K562 (cell line): ENCODE measurements around the gene WDR45. TPM values are rescaled to one million over a fixed set of nuclear protein-coding genes. Genes with fewer than 3 reads are reported as not detected.

Experiments
- ARID3B ChIP-seq: fragments of 250-450 bp; sonication (Bioruptor Pico); IDR thresholded peaks from 2 replicates; pipeline ENCODE4 v1.4.0; 2020; ENCODE audit warnings: borderline replicate concordance
- C11orf30 ChIP-seq: fragments of 450-650 bp; IDR thresholded peaks from 2 replicates; pipeline ENCODE4 v1.6.1; 2016; ENCODE audit warnings: low read depth, mild to moderate bottlenecking
- E2F8 ChIP-seq: fragments of 450-650 bp; IDR thresholded peaks from 2 replicates; pipeline ENCODE4 v1.7.1; 2018; ENCODE audit warnings: mild to moderate bottlenecking, low read depth; ENCODE audit not compliant: partially characterized antibody
- HSF4 ChIP-seq: fragments of 250-450 bp; sonication (Bioruptor Pico); IDR thresholded peaks from 2 replicates; pipeline ENCODE4 v2.1.2; 2022; ENCODE audit warnings: mild to moderate bottlenecking, moderate library complexity, borderline replicate concordance
- IRF1 ChIP-seq: sonication (generic); formaldehyde crosslinking; IDR thresholded peaks from 2 replicates; pipeline ENCODE4 v1.8.0; 2022; ENCODE audit warnings: missing genetic modification reagents, mild to moderate bottlenecking, borderline replicate concordance
- JUND ChIP-seq, 2 experiments: IDR thresholded peaks; 2 replicates in 1 of 2; 3 replicates in 1 of 2; pipeline ENCODE4 v1.6.1; 2011; ENCODE audit warnings: borderline replicate concordance in 2 of 2, low read depth in 2 of 2, low read length in 2 of 2, improper control_type of control experiment in 1 of 2, missing biosample characterization in 1 of 2, missing genetic modification characterization in 1 of 2, missing genetic modification reagents in 1 of 2
- NR2C1 ChIP-seq, 2 experiments: fragments of 450-650 bp; IDR thresholded peaks; 2 replicates each; pipeline ENCODE4 v1.6.1; 2017; ENCODE audit warnings: mild to moderate bottlenecking in 2 of 2, antibody characterized with exemption in 1 of 2, inconsistent platforms in 1 of 2, missing compliant biosample characterization in 1 of 2, missing genetic modification characterization in 1 of 2
- NR2C2 ChIP-seq, 2 experiments: fragments of 200-800 bp in 1 of 2; sonication (Bioruptor generic) in 1 of 2; sonication (generic) in 1 of 2; formaldehyde crosslinking in 1 of 2; IDR thresholded peaks; 2 replicates each; pipeline versions ENCODE4 v1.6.1 to v1.8.0; 2016 to 2022; ENCODE audit warnings: mild to moderate bottlenecking in 1 of 2, missing compliant biosample characterization in 1 of 2, missing genetic modification characterization in 1 of 2, missing genetic modification reagents in 1 of 2
- PTTG1 ChIP-seq: fragments of 450-650 bp; IDR thresholded peaks from 2 replicates; pipeline ENCODE4 v1.6.1; 2016; ENCODE audit warnings: low read depth, mild to moderate bottlenecking, missing genetic modification characterization, missing compliant biosample characterization
- RHOXF2B ChIP-seq: fragments of 250-450 bp; sonication (Bioruptor Pico); conservative IDR thresholded peaks from 2 replicates; pipeline ENCODE4 v1.5.1; 2021
- SMAD2 ChIP-seq: fragments of 150-350 bp; IDR thresholded peaks from 2 replicates; pipeline ENCODE4 v1.6.1; 2014; ENCODE audit warnings: low read depth, mild to moderate bottlenecking, low read length
- TBP ChIP-seq: optimal IDR thresholded peaks from 2 replicates; pipeline ENCODE3; 2011; ENCODE audit warnings: low read depth, low read length, improper control_type of control experiment
- ZNF232 ChIP-seq: sonication (generic); formaldehyde crosslinking; IDR thresholded peaks from 2 replicates; pipeline ENCODE4 v1.8.0; 2022; ENCODE audit warnings: mild to moderate bottlenecking, missing genetic modification reagents
- ZNF280A ChIP-seq: fragments of 450-650 bp; IDR thresholded peaks from 2 replicates; pipeline ENCODE4 v1.6.1; 2018; ENCODE audit warnings: mild to moderate bottlenecking, low read depth; ENCODE audit not compliant: partially characterized antibody
- ZNF384 ChIP-seq: IDR thresholded peaks from 2 replicates; pipeline ENCODE4 v1.6.1; 2012; ENCODE audit warnings: low read depth, low read length, improper control_type of control experiment
- ZNF41 ChIP-seq: fragments of 250-450 bp; sonication (Bioruptor Pico); conservative IDR thresholded peaks from 2 replicates; pipeline ENCODE4 v1.4.0; 2020; ENCODE audit warnings: mild to moderate bottlenecking
- ZNF696 ChIP-seq: fragments of 250-450 bp; sonication (Bioruptor Pico); conservative IDR thresholded peaks from 2 replicates; pipeline ENCODE4 v1.4.0; 2020; ENCODE audit warnings: mild to moderate bottlenecking, moderate library complexity
- ZNF766 ChIP-seq: fragments of 200-800 bp; sonication (Bioruptor generic); conservative IDR thresholded peaks from 2 replicates; pipeline ENCODE4 v1.6.1; 2016; ENCODE audit warnings: missing genetic modification characterization, missing compliant biosample characterization
- polyA plus RNA-seq, 8 experiments: library from polyadenylated mRNA; depleted of rRNA in 4 of 8; stranded (reverse) in 5 of 8; unstranded in 3 of 8; fragments of >200 nt; fragmentation: Nextera tagmentation in 2 of 8; fragmentation: Illumina TruSeq in 1 of 8; extraction: Ambion mirVana in 2 of 8; extraction: Trizol in 1 of 8; gene quantifications; 2 replicates each; pipeline versions ENCODE4 v1.2.1 to v1.2.3, GENCODE V29; 2011 to 2014; ENCODE audit warnings: inconsistent platforms in 1 of 8, missing spikeins in 1 of 8
- total RNA-seq, 7 experiments: library from RNA; depleted of rRNA in 6 of 7; stranded (reverse); fragments of >200 nt in 6 of 7; fragmentation: Illumina TruSeq in 2 of 7; extraction: Trizol in 2 of 7; gene quantifications; 2 replicates each; pipeline versions ENCODE4 v1.2.1 to v1.2.3, GENCODE V29; 2011 to 2021; ENCODE audit warnings: low replicate concordance in 1 of 7

The WDR45 gene
- total and polyA plus RNA-seq, 9 of the 15 experiments (the other 6 are each of a cell fraction or from before 2014, with no cell fraction given), result 19.4 to 136 (median 59.7) TPM

- TF ChIP-seq E2F8 (peak; percentile 78), ZNF280A (peak; percentile 11), JUND (IDR thresholded peaks at IDR 0.05; ENCODE audit: borderline replicate concordance, low read depth, low read length) (peak; percentile 99), JUND (tag; IDR thresholded peaks at IDR 0.05; ENCODE audit: borderline replicate concordance, low read depth, low read length) (peak; percentile 96; the same call in 2 of the 3 replicates), ZNF766 (CRISPR knock-in tag) (no peak), NR2C2 (CRISPR knock-in tag; IDR thresholded peaks at IDR 0.05) (no peak), NR2C2 (tag; IDR thresholded peaks at IDR 0.05) (peak; percentile 73), NR2C1 (IDR thresholded peaks at IDR 0.05) (peak; percentile 65), NR2C1 (tag; IDR thresholded peaks at IDR 0.05) (peak; percentile 46; the same call in 1 of the 2 replicates), C11orf30 (peak; percentile 43), ARID3B (CRISPR knock-in tag) (no peak), RHOXF2B (no peak), ZNF696 (CRISPR knock-in tag) (no peak), SMAD2 (no peak), TBP (peak; percentile 53), IRF1 (CRISPR knock-in tag) (0 out of 2 replicates have a peak, but pooled peaks have one; percentile 21), HSF4 (CRISPR knock-in tag) (no peak), PTTG1 (tag) (no peak), ZNF232 (peak; percentile 71; the same call in 1 of the 2 replicates), ZNF384 (0 out of 2 replicates have a peak, but pooled peaks have one; percentile 8), ZNF41 (no peak)
Measured at GRCh38 chrX:49079489-49080428, at the start of gene WDR45 (continued).
